HCT116 (cell line): ENCODE measurements around the gene PMF1. TPM values are rescaled to one million over a fixed set of nuclear protein-coding genes. Genes with fewer than 3 reads are reported as not detected.

Source experiments
- ATAC-seq: fragments of 200-7000 bp; cut with Tn5 transposase; 2 replicates; pipeline ENCODE4 v1.9.1; 2020; ENCODE audit warnings: mild to moderate bottlenecking, moderate library complexity
- BruUV-seq: library from RNA; stranded (reverse); fragments of 400-500 nt; replicated peaks from 2 replicates; lab custom pipeline; 2021; lab: Mats Ljungman, UMichigan
- CTCF ChIA-PET: fragments of 300-600 bp; sonication (Branson Sonifier 250); formaldehyde crosslinking; loops from one replicate; lab custom pipeline; 2021; ENCODE audit warnings: antibody characterized with exemption; lab: Charles Lee
- POLR2A ChIA-PET: fragments of 300-600, 350-600 bp; sonication (Branson Sonifier 250); formaldehyde crosslinking; loops from one replicate; lab custom pipeline; 2021; ENCODE audit warnings: antibody characterized with exemption; lab: Charles Lee
- RAD21 ChIA-PET, 2 experiments: fragments of 300-600 bp; sonication (Branson Sonifier 250); formaldehyde crosslinking; loops; one replicate each; lab custom pipeline; 2023; ENCODE audit warnings: low total read pairs in 2 of 2; ENCODE audit not compliant: uncharacterized antibody in 2 of 2, unreplicated experiment in 2 of 2, low non-redundant PET in 1 of 2; lab: Charles Lee
- DNase-seq: peaks from one replicate; pipeline ENCODE4 v3.0.0-alpha.2; 2010; ENCODE audit warnings: low read depth, low spot score
- H2AFZ ChIP-seq: fragments of 200-600 bp; shearing (Covaris generic), sonication (generic); 2 replicates; pipeline ENCODE4 v1.6.1; 2017; ENCODE audit warnings: low read depth, mixed run types, mixed read lengths, antibody characterized with exemption, low read length; ENCODE audit not compliant: poor library complexity, severe bottlenecking
- H3K27ac ChIP-seq: 2 replicates; pipeline ENCODE4 v1.5.1; 2012; ENCODE audit warnings: low read depth, low read length
- H3K27me3 ChIP-seq: fragments of 200-600 bp; sonication (generic); 2 replicates; pipeline ENCODE4 v1.6.1; 2016; ENCODE audit warnings: mixed run types, low read length, mixed read lengths; ENCODE audit not compliant: insufficient read depth
- H3K36me3 ChIP-seq, 2 experiments: fragments of 200-500 bp in 1 of 2; fragments of 200-600 bp in 1 of 2; sonication (Bioruptor generic) in 1 of 2; sonication (generic) in 1 of 2; 2 replicates each; pipeline versions ENCODE4 v1.5.1 to v1.6.1; 2014 to 2016; ENCODE audit warnings: low read length in 2 of 2, inconsistent platforms in 1 of 2, mixed read lengths in 1 of 2, mixed run types in 1 of 2; ENCODE audit not compliant: insufficient read depth in 2 of 2, control insufficient read depth in 1 of 2
- H3K4me1 ChIP-seq, 2 experiments: fragments of 200-600 bp in 1 of 2; sonication (generic) in 1 of 2; 2 replicates each; pipeline versions ENCODE4 v1.5.1 to v1.6.1; 2012 to 2017; ENCODE audit warnings: low read length in 2 of 2, inconsistent platforms in 1 of 2, mild to moderate bottlenecking in 1 of 2, mixed read lengths in 1 of 2, mixed run types in 1 of 2, moderate library complexity in 1 of 2; ENCODE audit not compliant: insufficient read depth in 2 of 2, control insufficient read depth in 1 of 2
- H3K4me2 ChIP-seq: fragments of 200-600 bp; sonication (generic); 2 replicates; pipeline ENCODE4 v1.6.1; 2017; ENCODE audit warnings: mixed run types, low read length, mixed read lengths
- H3K4me3 ChIP-seq, 2 experiments: fragments of 200-600 bp in 1 of 2; sonication (generic) in 1 of 2; replicated peaks in 1 of 2; 2 replicates each; pipeline ENCODE4 v1.5.1; 2011 to 2016; ENCODE audit warnings: low read length in 2 of 2, control low read depth in 1 of 2, low read depth in 1 of 2, mild to moderate bottlenecking in 1 of 2, mixed read lengths in 1 of 2, mixed run types in 1 of 2
- H3K79me2 ChIP-seq: fragments of 200-600 bp; sonication (generic); 2 replicates; pipeline ENCODE4 v1.6.1; 2017; ENCODE audit warnings: mild to moderate bottlenecking, mixed run types, low read length, moderate library complexity, mixed read lengths; ENCODE audit not compliant: insufficient read depth
- H3K9ac ChIP-seq: fragments of 200-600 bp; sonication (generic); 2 replicates; pipeline ENCODE4 v1.6.1; 2016; ENCODE audit warnings: low read length, mixed read lengths
- H3K9me2 ChIP-seq: fragments of 200-600 bp; sonication (generic), shearing (Covaris generic); 2 replicates; pipeline ENCODE4 v1.6.1; 2017; ENCODE audit warnings: mixed run types, mild to moderate bottlenecking, moderate library complexity; ENCODE audit not compliant: insufficient read depth
- H3K9me3 ChIP-seq, 2 experiments: fragments of 200-500 bp in 1 of 2; fragments of 200-600 bp in 1 of 2; sonication (Bioruptor generic) in 1 of 2; sonication (generic) in 1 of 2; 2 replicates each; pipeline ENCODE4 v1.6.1; 2014 to 2017; ENCODE audit warnings: low read length in 2 of 2, mixed read lengths in 2 of 2, inconsistent platforms in 1 of 2, low read depth in 1 of 2, mild to moderate bottlenecking in 1 of 2, mixed run types in 1 of 2, moderate library complexity in 1 of 2; ENCODE audit not compliant: control insufficient read depth in 1 of 2, insufficient read depth in 1 of 2
- H4K20me1 ChIP-seq: fragments of 200-600 bp; sonication (generic), shearing (Covaris generic); 2 replicates; pipeline ENCODE4 v1.6.1; 2017; ENCODE audit warnings: mixed run types, mild to moderate bottlenecking, moderate library complexity; ENCODE audit not compliant: insufficient read depth
- CBX3 ChIP-seq: IDR thresholded peaks from 2 replicates; pipeline ENCODE4 v1.6.1; 2012; ENCODE audit warnings: low read depth
- CEBPB ChIP-seq: IDR thresholded peaks from 2 replicates; pipeline ENCODE4 v1.6.1; 2012; ENCODE audit warnings: low read depth
- EGR1 ChIP-seq: IDR thresholded peaks from 2 replicates; pipeline ENCODE4 v1.6.1; 2012; ENCODE audit warnings: low read depth
- ELF1 ChIP-seq: IDR thresholded peaks from 2 replicates; pipeline ENCODE4 v1.6.1; 2012; ENCODE audit warnings: low read depth, borderline replicate concordance
- EZH2 ChIP-seq: fragments of 200-600 bp; sonication (generic); IDR thresholded peaks from 2 replicates; pipeline ENCODE4 v1.6.1; 2017; ENCODE audit warnings: antibody characterized with exemption, mixed run types
- FOSL1 ChIP-seq: IDR thresholded peaks from 2 replicates; pipeline ENCODE4 v1.6.1; 2012; ENCODE audit warnings: low read depth
- JUND ChIP-seq: IDR thresholded peaks from 2 replicates; pipeline ENCODE4 v1.6.1; 2012
- RAD21 ChIP-seq: IDR thresholded peaks from 2 replicates; pipeline ENCODE4 v1.6.1; 2012; ENCODE audit warnings: low read depth, mild to moderate bottlenecking
- SIN3A ChIP-seq: IDR thresholded peaks from 2 replicates; pipeline ENCODE4 v1.6.1; 2012; ENCODE audit warnings: low read depth
- SP1 ChIP-seq: IDR thresholded peaks from 2 replicates; pipeline ENCODE4 v1.6.1; 2012; ENCODE audit warnings: low read depth
- SRF ChIP-seq: IDR thresholded peaks from 2 replicates; pipeline ENCODE4 v1.6.1; 2012; ENCODE audit warnings: low read depth
- TCF7L2 ChIP-seq: IDR thresholded peaks from 2 replicates; pipeline ENCODE4 v1.7.0; 2011; ENCODE audit warnings: borderline replicate concordance, inconsistent platforms; ENCODE audit not compliant: insufficient read depth, insufficient read length; ENCODE audit errors: extremely low read depth
- YY1 ChIP-seq: IDR thresholded peaks from 2 replicates; pipeline ENCODE4 v1.6.1; 2011; ENCODE audit warnings: low read length, low read depth, moderate library complexity, mild to moderate bottlenecking; ENCODE audit not compliant: insufficient replicate concordance; ENCODE audit errors: extremely low read depth
- ZFX ChIP-seq: fragments of 450-650 bp; IDR thresholded peaks from 2 replicates; pipeline ENCODE4 v1.6.1; 2017
- ZNF274 ChIP-seq: fragments of 200-500 bp; sonication (Bioruptor generic); IDR thresholded peaks from 2 replicates; pipeline ENCODE4 v1.6.1; 2014; ENCODE audit warnings: mild to moderate bottlenecking, low read depth, low read length, inconsistent platforms
- intact Hi-C: fragments of 100-400 bp; cut with micrococcal nuclease; formaldehyde crosslinking; loops from 2 replicates; pipeline ENCODE4 v1.10.0; 2022
- total RNA-seq: library from RNA; stranded (reverse); gene quantifications from one replicate; pipeline ENCODE4 v1.2.1, GENCODE V29; 2021; ENCODE audit not compliant: unreplicated experiment
- TF ChIP-seq, protein P1 (sequence below): IDR thresholded peaks from 2 replicates; pipeline ENCODE4 v1.6.1; 2012
- TF ChIP-seq, protein P2 (sequence below), 3 experiments: fragments of 200-600 bp in 1 of 3; sonication (generic) in 1 of 3; IDR thresholded peaks in 2 of 3; conservative IDR thresholded peaks in 1 of 3; 2 replicates each; pipeline ENCODE4 v1.5.1; 2012 to 2017; ENCODE audit warnings: low read depth in 2 of 3, low read length in 2 of 3, antibody characterized with exemption in 1 of 3, borderline replicate concordance in 1 of 3, control low read depth in 1 of 3, mild to moderate bottlenecking in 1 of 3, mixed read lengths in 1 of 3, mixed run types in 1 of 3, moderate library complexity in 1 of 3; ENCODE audit not compliant: insufficient read depth in 1 of 3
- TF ChIP-seq, protein P3 (sequence below): IDR thresholded peaks from 2 replicates; pipeline ENCODE4 v1.6.1; 2011; ENCODE audit warnings: mild to moderate bottlenecking, low read length, moderate library complexity; ENCODE audit not compliant: insufficient replicate concordance; ENCODE audit errors: extremely low read depth
- TF ChIP-seq, protein P4 (sequence below): IDR thresholded peaks from 2 replicates; pipeline ENCODE4 v1.6.1; 2012; ENCODE audit warnings: low read depth
- TF ChIP-seq, protein P5 (sequence below): IDR thresholded peaks from 2 replicates; pipeline ENCODE4 v1.6.1; 2012

PMF1 gene
- total RNA-seq, 1 experiment from 2014 or later: 52.6 TPM

DNA sequence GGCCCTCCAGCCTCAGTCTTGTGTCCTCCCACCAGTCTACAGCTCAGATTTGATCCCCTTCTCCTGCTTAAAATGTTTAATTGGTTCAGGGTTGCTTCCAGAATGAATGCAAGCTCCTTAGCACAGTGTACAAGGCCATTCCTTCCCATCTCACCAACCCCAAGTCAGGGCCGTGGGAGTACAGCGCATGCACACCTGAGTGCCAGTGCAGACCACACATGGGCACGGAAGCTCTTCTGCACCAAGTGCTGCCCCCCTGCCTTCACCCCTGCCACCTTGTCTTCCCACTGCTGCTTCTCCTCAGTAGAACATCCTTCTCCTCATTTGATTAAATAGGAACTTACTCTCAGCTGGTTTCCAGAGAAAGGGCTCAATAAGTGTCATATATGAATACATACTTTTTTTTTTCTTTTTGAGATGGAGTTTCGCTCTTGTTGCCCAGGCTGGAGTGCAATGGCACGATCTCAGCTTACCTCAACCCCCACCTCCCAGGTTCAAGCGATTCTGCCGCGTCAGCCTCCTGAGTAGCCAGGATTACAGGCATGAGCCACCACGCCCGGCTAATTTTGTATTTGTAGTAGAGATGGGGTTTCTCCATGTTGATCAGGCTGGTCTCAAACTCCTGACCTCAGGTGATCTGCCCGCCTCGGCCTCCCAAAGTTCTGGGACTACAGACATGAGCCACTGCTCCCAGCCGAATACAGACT is 9.3 kb downstream of the PMF1 start:
- H4K20me1 ChIP-seq: no peaks in the 10 kb centered on the region
- intact Hi-C loops: no loop called here
- H3K27ac ChIP-seq: no peak overlapping the region
- DNase-seq: no peak
- POLR2A ChIA-PET: interaction anchor here (1.0 kb wide), 1 partner anchor 9 kb away, joined by 3 read pairs; the partner anchor contains the start of gene PMF1
- H3K79me2 ChIP-seq: peaks cover 18% of the 10 kb centered on the region
- H3K4me1 ChIP-seq: peaks cover 4 to 14% of the 10 kb centered on the region in 2 experiments; a peak in 3 of 4 replicates
- H3K9ac ChIP-seq: no peak overlapping the region
- H3K4me2 ChIP-seq: no peak overlapping the region
- no peaks in the 10 kb centered on the region for H3K9me2 ChIP-seq
- no TSS peak for BruUV-seq
- no peak for ATAC-seq
- TF ChIP-seq ZFX (no peak), CEBPB (no peak), FOSL1 (no peak), CBX3 (no peak), SRF (no peak), ELF1 (no peak), SIN3A (no peak), EGR1 (no peak), JUND (no peak), ZNF274 (no peak), YY1 (no peak), EZH2 (no peak), SP1 (no peak), TCF7L2 (no peak), RAD21 (no peak)
- TF ChIP-seq, protein P1, sequence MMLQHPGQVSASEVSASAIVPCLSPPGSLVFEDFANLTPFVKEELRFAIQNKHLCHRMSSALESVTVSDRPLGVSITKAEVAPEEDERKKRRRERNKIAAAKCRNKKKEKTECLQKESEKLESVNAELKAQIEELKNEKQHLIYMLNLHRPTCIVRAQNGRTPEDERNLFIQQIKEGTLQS: no peak
- TF ChIP-seq, protein P2, sequence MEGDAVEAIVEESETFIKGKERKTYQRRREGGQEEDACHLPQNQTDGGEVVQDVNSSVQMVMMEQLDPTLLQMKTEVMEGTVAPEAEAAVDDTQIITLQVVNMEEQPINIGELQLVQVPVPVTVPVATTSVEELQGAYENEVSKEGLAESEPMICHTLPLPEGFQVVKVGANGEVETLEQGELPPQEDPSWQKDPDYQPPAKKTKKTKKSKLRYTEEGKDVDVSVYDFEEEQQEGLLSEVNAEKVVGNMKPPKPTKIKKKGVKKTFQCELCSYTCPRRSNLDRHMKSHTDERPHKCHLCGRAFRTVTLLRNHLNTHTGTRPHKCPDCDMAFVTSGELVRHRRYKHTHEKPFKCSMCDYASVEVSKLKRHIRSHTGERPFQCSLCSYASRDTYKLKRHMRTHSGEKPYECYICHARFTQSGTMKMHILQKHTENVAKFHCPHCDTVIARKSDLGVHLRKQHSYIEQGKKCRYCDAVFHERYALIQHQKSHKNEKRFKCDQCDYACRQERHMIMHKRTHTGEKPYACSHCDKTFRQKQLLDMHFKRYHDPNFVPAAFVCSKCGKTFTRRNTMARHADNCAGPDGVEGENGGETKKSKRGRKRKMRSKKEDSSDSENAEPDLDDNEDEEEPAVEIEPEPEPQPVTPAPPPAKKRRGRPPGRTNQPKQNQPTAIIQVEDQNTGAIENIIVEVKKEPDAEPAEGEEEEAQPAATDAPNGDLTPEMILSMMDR (IDR thresholded peaks at IDR 0.05 in 2 of 3, conservative IDR thresholded peaks at IDR 0.05 in 1 of 3; ENCODE audit: borderline replicate concordance in 1 of 3, insufficient read depth in 1 of 3, low read depth in 2 of 3, low read length in 2 of 3): no peak
- TF ChIP-seq, protein P3, sequence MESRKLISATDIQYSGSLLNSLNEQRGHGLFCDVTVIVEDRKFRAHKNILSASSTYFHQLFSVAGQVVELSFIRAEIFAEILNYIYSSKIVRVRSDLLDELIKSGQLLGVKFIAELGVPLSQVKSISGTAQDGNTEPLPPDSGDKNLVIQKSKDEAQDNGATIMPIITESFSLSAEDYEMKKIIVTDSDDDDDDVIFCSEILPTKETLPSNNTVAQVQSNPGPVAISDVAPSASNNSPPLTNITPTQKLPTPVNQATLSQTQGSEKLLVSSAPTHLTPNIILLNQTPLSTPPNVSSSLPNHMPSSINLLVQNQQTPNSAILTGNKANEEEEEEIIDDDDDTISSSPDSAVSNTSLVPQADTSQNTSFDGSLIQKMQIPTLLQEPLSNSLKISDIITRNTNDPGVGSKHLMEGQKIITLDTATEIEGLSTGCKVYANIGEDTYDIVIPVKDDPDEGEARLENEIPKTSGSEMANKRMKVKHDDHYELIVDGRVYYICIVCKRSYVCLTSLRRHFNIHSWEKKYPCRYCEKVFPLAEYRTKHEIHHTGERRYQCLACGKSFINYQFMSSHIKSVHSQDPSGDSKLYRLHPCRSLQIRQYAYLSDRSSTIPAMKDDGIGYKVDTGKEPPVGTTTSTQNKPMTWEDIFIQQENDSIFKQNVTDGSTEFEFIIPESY: no peak
- TF ChIP-seq, protein P4, sequence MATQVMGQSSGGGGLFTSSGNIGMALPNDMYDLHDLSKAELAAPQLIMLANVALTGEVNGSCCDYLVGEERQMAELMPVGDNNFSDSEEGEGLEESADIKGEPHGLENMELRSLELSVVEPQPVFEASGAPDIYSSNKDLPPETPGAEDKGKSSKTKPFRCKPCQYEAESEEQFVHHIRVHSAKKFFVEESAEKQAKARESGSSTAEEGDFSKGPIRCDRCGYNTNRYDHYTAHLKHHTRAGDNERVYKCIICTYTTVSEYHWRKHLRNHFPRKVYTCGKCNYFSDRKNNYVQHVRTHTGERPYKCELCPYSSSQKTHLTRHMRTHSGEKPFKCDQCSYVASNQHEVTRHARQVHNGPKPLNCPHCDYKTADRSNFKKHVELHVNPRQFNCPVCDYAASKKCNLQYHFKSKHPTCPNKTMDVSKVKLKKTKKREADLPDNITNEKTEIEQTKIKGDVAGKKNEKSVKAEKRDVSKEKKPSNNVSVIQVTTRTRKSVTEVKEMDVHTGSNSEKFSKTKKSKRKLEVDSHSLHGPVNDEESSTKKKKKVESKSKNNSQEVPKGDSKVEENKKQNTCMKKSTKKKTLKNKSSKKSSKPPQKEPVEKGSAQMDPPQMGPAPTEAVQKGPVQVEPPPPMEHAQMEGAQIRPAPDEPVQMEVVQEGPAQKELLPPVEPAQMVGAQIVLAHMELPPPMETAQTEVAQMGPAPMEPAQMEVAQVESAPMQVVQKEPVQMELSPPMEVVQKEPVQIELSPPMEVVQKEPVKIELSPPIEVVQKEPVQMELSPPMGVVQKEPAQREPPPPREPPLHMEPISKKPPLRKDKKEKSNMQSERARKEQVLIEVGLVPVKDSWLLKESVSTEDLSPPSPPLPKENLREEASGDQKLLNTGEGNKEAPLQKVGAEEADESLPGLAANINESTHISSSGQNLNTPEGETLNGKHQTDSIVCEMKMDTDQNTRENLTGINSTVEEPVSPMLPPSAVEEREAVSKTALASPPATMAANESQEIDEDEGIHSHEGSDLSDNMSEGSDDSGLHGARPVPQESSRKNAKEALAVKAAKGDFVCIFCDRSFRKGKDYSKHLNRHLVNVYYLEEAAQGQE: no peak
- TF ChIP-seq, protein P5, sequence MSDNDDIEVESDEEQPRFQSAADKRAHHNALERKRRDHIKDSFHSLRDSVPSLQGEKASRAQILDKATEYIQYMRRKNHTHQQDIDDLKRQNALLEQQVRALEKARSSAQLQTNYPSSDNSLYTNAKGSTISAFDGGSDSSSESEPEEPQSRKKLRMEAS: no peak
- TF ChIP-seq, all 23 proteins: peak for 0
- CTCF ChIA-PET: no interaction called here
- no peak overlapping the region for H2AFZ ChIP-seq
- H3K36me3 ChIP-seq: peaks cover 0 to 8% of the 10 kb centered on the region in 2 experiments; a peak in 3 of 4 replicates
- no peaks in the 10 kb centered on the region for H3K9me3 ChIP-seq
- H3K4me3 ChIP-seq: no peak overlapping the region
- no peaks in the 10 kb centered on the region for H3K27me3 ChIP-seq
- RAD21 ChIA-PET: no interaction called here
